Nephron (organoid): Measurements from ENCODE around the gene STS.
A peak's percentile ranks its signal among the peaks of the same experiment; 100 is the strongest.

Source experiments
- H3K27ac Mint-ChIP-seq, 3 experiments: 2 replicates each; pipeline ENCODE4 v1.8.0; 2020; ENCODE audit warnings: mixed read lengths in 3 of 3, mild to moderate bottlenecking in 2 of 3, moderate library complexity in 1 of 3
- H3K27me3 Mint-ChIP-seq: 2 replicates; pipeline ENCODE4 v1.8.0; 2021; ENCODE audit warnings: low read depth, mild to moderate bottlenecking, moderate library complexity, mixed read lengths
- H3K36me3 Mint-ChIP-seq: 2 replicates; pipeline ENCODE4 v1.8.0; 2020; ENCODE audit warnings: low read depth, mixed read lengths
- H3K4me1 Mint-ChIP-seq: 2 replicates; pipeline ENCODE4 v1.8.0; 2020; ENCODE audit warnings: mixed read lengths
- H3K4me3 Mint-ChIP-seq, 3 experiments: 2 replicates each; pipeline ENCODE4 v1.8.0; 2020; ENCODE audit warnings: mild to moderate bottlenecking in 3 of 3, mixed read lengths in 3 of 3, moderate library complexity in 2 of 3
- H3K9me3 Mint-ChIP-seq: 2 replicates; pipeline ENCODE4 v1.8.0; 2020; ENCODE audit warnings: mixed read lengths
- TF ChIP-seq, protein P1 (sequence below), 3 experiments: fragments of 200-600 bp; sonication (generic); IDR thresholded peaks; one replicate each; pipeline ENCODE4 v1.5.0; 2021; ENCODE audit warnings: antibody characterized with exemption in 3 of 3; ENCODE audit not compliant: unreplicated experiment in 3 of 3

The STS gene

DNA sequence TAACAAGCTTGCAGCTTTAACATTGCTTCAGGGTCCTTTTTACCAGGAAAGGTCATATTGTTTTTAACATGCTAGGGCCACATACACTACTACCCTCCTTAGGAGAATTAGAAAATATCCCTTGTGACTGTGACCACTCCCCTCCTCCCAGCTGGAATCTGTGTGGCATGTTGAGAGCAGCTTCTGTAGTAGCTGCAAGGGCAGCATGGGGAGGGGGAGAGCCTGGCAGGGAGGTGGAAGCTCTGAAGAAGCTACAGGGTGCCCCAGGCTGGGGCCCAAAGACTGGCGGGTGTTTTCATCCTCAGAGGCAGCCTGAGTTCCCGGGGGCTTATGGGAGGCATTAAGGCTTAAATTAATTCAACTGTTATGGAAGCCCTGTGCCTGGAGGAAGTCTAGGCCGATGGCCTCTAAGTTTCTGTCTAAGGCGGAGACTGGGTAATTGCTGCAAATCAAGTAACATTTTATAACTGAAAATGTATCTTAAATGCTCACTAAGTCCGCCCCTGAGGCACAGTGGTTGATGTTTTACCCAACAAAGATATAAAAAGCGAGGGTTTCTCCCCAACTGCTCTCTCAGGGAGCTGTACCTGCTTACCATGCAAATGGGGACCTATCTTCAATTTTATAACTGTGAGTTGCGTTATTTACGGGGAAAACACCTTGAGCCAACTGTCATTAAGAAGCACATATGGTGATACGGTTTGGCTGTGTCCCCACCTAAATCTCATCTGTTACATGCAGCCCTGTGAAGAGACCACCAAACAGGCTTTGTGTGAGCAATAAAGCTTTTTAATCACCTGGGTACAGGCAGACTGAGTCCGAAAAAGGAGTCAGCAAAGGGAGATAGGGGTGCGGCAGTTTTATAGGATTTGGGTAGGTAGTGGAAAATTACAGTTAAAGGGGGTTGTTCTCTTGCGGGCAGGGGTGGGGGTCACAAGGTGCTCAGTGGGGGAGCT lies 37.4 kb upstream of the STS start:
- H3K4me1 Mint-ChIP-seq = peaks cover 47% of the 10 kb centered on the region
- H3K9me3 Mint-ChIP-seq = no peaks in the 10 kb centered on the region
- H3K27ac Mint-ChIP-seq = peak overlapping the region; percentile 85 to 92 (median 91)

DNA sequence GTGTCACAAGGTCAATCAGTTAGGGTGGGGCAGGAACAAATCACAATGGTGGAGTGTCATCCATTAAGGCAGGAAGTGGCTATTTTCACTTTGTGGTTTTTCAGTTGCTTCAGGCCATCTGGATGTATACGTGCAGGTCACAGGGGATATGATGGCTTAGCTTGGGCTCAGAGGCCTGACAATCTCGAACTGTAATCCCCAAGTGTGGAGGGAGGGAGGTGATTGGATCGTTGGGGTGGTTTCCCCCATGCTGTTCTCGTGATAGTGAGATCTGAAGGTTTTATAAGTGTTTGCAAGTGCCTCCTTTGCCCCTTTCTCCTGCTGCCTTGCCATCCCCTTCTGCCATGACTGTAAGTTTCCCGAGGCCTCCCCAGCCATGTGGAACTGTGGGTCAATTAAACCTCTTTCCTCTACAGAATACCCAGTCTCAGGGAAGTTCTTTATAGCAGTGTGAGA lies 36.7 kb upstream of the STS start:
- peaks cover 2% of the 10 kb centered on the region for H3K9me3 Mint-ChIP-seq
- peaks cover 11% of the 10 kb centered on the region for H3K36me3 Mint-ChIP-seq
- H3K27me3 Mint-ChIP-seq = no peaks in the 10 kb centered on the region
- H3K4me3 Mint-ChIP-seq = no peak overlapping the region
- peaks cover 52% of the 10 kb centered on the region for H3K4me1 Mint-ChIP-seq
- TF ChIP-seq, protein P1, sequence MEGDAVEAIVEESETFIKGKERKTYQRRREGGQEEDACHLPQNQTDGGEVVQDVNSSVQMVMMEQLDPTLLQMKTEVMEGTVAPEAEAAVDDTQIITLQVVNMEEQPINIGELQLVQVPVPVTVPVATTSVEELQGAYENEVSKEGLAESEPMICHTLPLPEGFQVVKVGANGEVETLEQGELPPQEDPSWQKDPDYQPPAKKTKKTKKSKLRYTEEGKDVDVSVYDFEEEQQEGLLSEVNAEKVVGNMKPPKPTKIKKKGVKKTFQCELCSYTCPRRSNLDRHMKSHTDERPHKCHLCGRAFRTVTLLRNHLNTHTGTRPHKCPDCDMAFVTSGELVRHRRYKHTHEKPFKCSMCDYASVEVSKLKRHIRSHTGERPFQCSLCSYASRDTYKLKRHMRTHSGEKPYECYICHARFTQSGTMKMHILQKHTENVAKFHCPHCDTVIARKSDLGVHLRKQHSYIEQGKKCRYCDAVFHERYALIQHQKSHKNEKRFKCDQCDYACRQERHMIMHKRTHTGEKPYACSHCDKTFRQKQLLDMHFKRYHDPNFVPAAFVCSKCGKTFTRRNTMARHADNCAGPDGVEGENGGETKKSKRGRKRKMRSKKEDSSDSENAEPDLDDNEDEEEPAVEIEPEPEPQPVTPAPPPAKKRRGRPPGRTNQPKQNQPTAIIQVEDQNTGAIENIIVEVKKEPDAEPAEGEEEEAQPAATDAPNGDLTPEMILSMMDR (IDR thresholded peaks at IDR 0.05; ENCODE audit: unreplicated experiment in 3 of 3) = no peak
- H3K27ac Mint-ChIP-seq = peak overlapping the region; percentile 58 to 91 (median 85)

More for the DNA sequence above, 37.4 kb upstream of the STS start:
- peaks cover 13% of the 10 kb centered on the region for H3K36me3 Mint-ChIP-seq
- no peaks in the 10 kb centered on the region for H3K27me3 Mint-ChIP-seq
- TF ChIP-seq, protein P1 (IDR thresholded peaks at IDR 0.05; ENCODE audit: unreplicated experiment in 3 of 3) = no peak
- peak overlapping the region in 2 of 3 experiments; percentile 1 to 18 for H3K4me3 Mint-ChIP-seq

DNA sequence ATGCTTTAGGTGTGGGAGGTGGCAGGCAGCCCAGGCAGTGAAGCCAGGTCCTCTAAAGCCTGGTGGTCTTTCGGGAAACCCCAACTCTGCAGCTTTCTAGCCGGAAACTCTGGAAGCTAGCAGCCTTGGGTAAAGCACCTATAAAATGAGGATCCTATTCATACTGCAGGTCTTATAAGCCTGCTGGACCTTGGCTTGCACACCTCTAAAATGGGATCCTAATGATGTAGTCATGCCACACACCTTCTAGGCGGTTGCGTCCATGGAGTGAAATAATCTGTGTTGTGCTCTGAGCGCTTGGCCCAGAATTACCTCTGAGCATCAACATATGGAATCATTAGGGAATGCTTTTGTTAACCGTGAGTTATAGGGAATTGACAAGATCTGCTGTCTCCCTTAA lies 36.0 kb upstream of the STS start:
- Mint-ChIP-seq H3K27ac (no peak overlapping the region), H3K4me3 (no peak overlapping the region), H3K27me3 (no peaks in the 10 kb centered on the region), H3K9me3 (peaks cover 2% of the 10 kb centered on the region), H3K4me1 (peaks cover 53% of the 10 kb centered on the region), H3K36me3 (peaks cover 12% of the 10 kb centered on the region)
- TF ChIP-seq, protein P1 (IDR thresholded peaks at IDR 0.05; ENCODE audit: unreplicated experiment in 3 of 3) = no peak

DNA sequence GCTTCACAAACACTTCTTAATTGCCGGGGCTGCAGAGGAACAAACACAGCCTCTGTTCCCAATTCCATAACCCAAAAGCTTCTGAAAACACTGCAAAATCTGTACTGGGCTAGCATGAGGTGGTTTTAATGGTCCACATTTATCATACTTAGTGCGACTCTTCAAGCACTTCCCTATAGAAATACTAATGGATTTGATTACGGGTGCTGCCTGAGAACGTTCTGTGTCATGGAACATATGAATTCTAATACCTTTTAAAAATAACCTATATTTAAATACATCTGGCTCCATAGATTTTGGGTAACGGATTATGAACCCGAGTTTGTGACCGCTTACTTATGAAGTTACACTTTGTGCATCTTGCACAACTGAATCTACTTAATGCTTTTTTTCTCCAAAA lies 35.4 kb upstream of the STS start:
- Mint-ChIP-seq H3K36me3 (peaks cover 16% of the 10 kb centered on the region), H3K4me1 (peaks cover 53% of the 10 kb centered on the region), H3K27ac (no peak overlapping the region), H3K4me3 (no peak overlapping the region), H3K27me3 (no peaks in the 10 kb centered on the region), H3K9me3 (peaks cover 4% of the 10 kb centered on the region)
- TF ChIP-seq, protein P1 (IDR thresholded peaks at IDR 0.05; ENCODE audit: unreplicated experiment in 3 of 3) = no peak

DNA sequence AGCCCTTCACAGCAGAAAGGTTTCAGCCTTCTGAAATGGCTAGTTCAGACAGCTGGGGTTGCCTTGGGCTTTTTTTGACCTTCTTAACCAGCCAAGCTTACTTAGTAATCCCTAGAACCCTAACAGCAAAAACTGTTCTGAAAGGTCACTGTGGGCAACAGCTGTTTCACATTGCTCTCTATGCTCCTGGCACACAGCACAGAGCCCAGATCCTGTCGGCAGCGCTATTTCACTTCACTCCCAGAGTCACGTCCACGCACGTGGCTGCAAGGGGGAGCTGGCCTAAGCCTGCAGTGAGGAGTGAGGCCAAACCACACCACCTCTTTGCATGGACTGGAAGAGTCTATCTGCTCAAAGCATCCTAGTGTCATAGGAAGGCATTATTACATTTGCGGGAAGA lies 32.0 kb upstream of the STS start:
- peaks cover 9% of the 10 kb centered on the region for H3K9me3 Mint-ChIP-seq
- TF ChIP-seq, protein P1 (IDR thresholded peaks at IDR 0.05; ENCODE audit: unreplicated experiment in 3 of 3) = no peak
- no peaks in the 10 kb centered on the region for H3K27me3 Mint-ChIP-seq
- H3K36me3 Mint-ChIP-seq = peaks cover 17% of the 10 kb centered on the region
- peaks cover 41% of the 10 kb centered on the region for H3K4me1 Mint-ChIP-seq
- H3K4me3 Mint-ChIP-seq = no peak overlapping the region
- peak overlapping the region in 2 of 3 experiments; percentile 6 to 31 for H3K27ac Mint-ChIP-seq
